ENCODE results near the gene RASD1.

Gene RASD1

GRCh38 chr17:17496189-17497064, at the start of gene RASD1:
TSS of gene RASD1 (minus strand) at chr17:17496395. CDS start at chr17:17496181, 214 bp downstream.
- DNase-seq (ENCODE audit: low read depth) = peak; percentile 38
- peak; percentile 47 for TF ChIP-seq CTCF (IDR thresholded peaks at IDR 0.05; ENCODE audit: control insufficient read depth, insufficient read depth, low read depth, low read length, missing control alignments)
- H3K4me3 ChIP-seq (ENCODE audit: control insufficient read depth, low read depth, low read length) = peak within 1 kb of the TSS; percentile 58

GRCh38 chr17:17545984-17546383, 49.8 kb upstream of the RASD1 start:
- H3K4me3 ChIP-seq (ENCODE audit: control insufficient read depth, low read depth, low read length) = no peak overlapping the region
- no peak for DNase-seq (ENCODE audit: low read depth)
- no peak for TF ChIP-seq CTCF (IDR thresholded peaks at IDR 0.05; ENCODE audit: control insufficient read depth, insufficient read depth, low read depth, low read length, missing control alignments)

GRCh38 chr17:17545031-17545820, 49.0 kb upstream of the RASD1 start:
- no peak overlapping the region for H3K4me3 ChIP-seq (ENCODE audit: control insufficient read depth, low read depth, low read length)
- peak; percentile 7 for DNase-seq (ENCODE audit: low read depth)
- TF ChIP-seq CTCF (IDR thresholded peaks at IDR 0.05; ENCODE audit: control insufficient read depth, insufficient read depth, low read depth, low read length, missing control alignments) = no peak

GRCh38 chr17:17542906-17543635, 46.9 kb upstream of the RASD1 start:
- no peak for TF ChIP-seq CTCF (IDR thresholded peaks at IDR 0.05; ENCODE audit: control insufficient read depth, insufficient read depth, low read depth, low read length, missing control alignments)
- H3K4me3 ChIP-seq (ENCODE audit: control insufficient read depth, low read depth, low read length) = no peak overlapping the region
- DNase-seq (ENCODE audit: low read depth) = no peak

- H3K4me3 ChIP-seq (ENCODE audit: control insufficient read depth, low read depth, low read length) = no peak overlapping the region
- TF ChIP-seq CTCF (IDR thresholded peaks at IDR 0.05; ENCODE audit: control insufficient read depth, insufficient read depth, low read depth, low read length, missing control alignments) = no peak
- DNase-seq (ENCODE audit: low read depth) = no peak
These were observed 45.4 kb upstream of the RASD1 start for GRCh38 chr17:17541640-17542001.

- no peak for TF ChIP-seq CTCF (IDR thresholded peaks at IDR 0.05; ENCODE audit: control insufficient read depth, insufficient read depth, low read depth, low read length, missing control alignments)
- no peak for DNase-seq (ENCODE audit: low read depth)
- H3K4me3 ChIP-seq (ENCODE audit: control insufficient read depth, low read depth, low read length) = no peak overlapping the region
These were observed 44.9 kb upstream of the RASD1 start for GRCh38 chr17:17540935-17541639.
